HepG2 (cell line): Measurements from ENCODE around the gene SLFN12L. TPM values are rescaled to one million over a fixed set of nuclear protein-coding genes. Genes with fewer than 3 reads are reported as not detected.

ENCODE experiments used
- ATAC-seq: fragments of 200-7000 bp; cut with Tn5 transposase; 3 replicates; pipeline ENCODE4 v1.9.1; 2020; ENCODE audit warnings: mild to moderate bottlenecking, moderate library complexity
- BruUV-seq: library from RNA; stranded (reverse); fragments of 400-500 nt; replicated peaks from 2 replicates; lab custom pipeline; 2021; lab: Mats Ljungman, UMichigan
- CTCF ChIA-PET: fragments of 300-600 bp; formaldehyde crosslinking; extraction: SDS; loops from one replicate; lab custom pipeline; 2021; ENCODE audit warnings: low total read pairs, inconsistent platforms, low intra/inter-chr PET ratio; lab: Yijun Ruan, JAX
- POLR2A ChIA-PET: fragments of 350-600 bp; sonication (Branson Sonifier 250); formaldehyde crosslinking; loops from one replicate; lab custom pipeline; 2020; ENCODE audit warnings: antibody characterized with exemption, inconsistent platforms; lab: Yijun Ruan, JAX
- DNase-seq: peaks from one replicate; pipeline ENCODE4 v3.0.0-alpha.2; 2015; ENCODE audit warnings: low spot score
- FAIRE-seq: peaks from 3 replicates; lab custom pipeline; 2011; peaks lifted over from hg19 to GRCh38; lab: Jason Lieb, UNC
- H2AFZ ChIP-seq: one replicate; pipeline ENCODE4 v1.6.1; 2011; ENCODE audit warnings: low read length, inconsistent platforms
- H3K27ac ChIP-seq: fragments of 300-600 bp; 3 replicates; pipeline ENCODE4 v1.8.0; 2011; ENCODE audit warnings: mixed run types, mild to moderate bottlenecking, mixed read lengths, low read length, inconsistent platforms; ENCODE audit not compliant: insufficient read depth; ENCODE audit errors: extremely low read length
- H3K27me3 ChIP-seq, 2 experiments: fragments of 200-600 bp in 1 of 2; 2 replicates in 1 of 2; 3 replicates in 1 of 2; pipeline versions ENCODE4 v1.6.0 to v1.8.0; 2011; ENCODE audit warnings: low read length in 2 of 2, mild to moderate bottlenecking in 2 of 2, moderate library complexity in 2 of 2, inconsistent platforms in 1 of 2; ENCODE audit not compliant: insufficient read depth in 2 of 2, control insufficient read depth in 1 of 2
- H3K36me3 ChIP-seq, 2 experiments: fragments of 200-600 bp in 1 of 2; replicated peaks in 1 of 2; 2 replicates in 1 of 2; 3 replicates in 1 of 2; pipeline versions ENCODE4 v1.5.1 to v1.8.0; 2011; ENCODE audit warnings: low read length in 2 of 2, inconsistent platforms in 1 of 2; ENCODE audit not compliant: insufficient read depth in 2 of 2, control insufficient read depth in 1 of 2
- H3K4me1 ChIP-seq: 2 replicates; pipeline ENCODE4 v1.5.1; 2012; ENCODE audit warnings: low read length, inconsistent platforms; ENCODE audit not compliant: insufficient read depth
- H3K4me2 ChIP-seq: 2 replicates; pipeline ENCODE4 v1.6.0; 2011; ENCODE audit warnings: low read depth, low read length, inconsistent platforms
- H3K4me3 ChIP-seq, 3 experiments: fragments of 200-600 bp in 1 of 3; sonication (generic), shearing (Covaris generic) in 1 of 3; replicated peaks in 1 of 3; 2 replicates each; pipeline ENCODE4 v1.5.1; 2011 to 2016; ENCODE audit warnings: low read length in 3 of 3, inconsistent platforms in 2 of 3, low read depth in 2 of 3, mild to moderate bottlenecking in 2 of 3, control low read depth in 1 of 3, mixed read lengths in 1 of 3; ENCODE audit not compliant: insufficient read depth in 1 of 3
- H3K79me2 ChIP-seq: one replicate; pipeline ENCODE4 v1.6.1; 2011; ENCODE audit warnings: low read length, inconsistent platforms; ENCODE audit not compliant: insufficient read depth
- H3K9ac ChIP-seq: 2 replicates; pipeline ENCODE4 v1.6.0; 2011; ENCODE audit warnings: mild to moderate bottlenecking, low read depth, low read length, inconsistent platforms; ENCODE audit not compliant: insufficient read depth
- H3K9me3 ChIP-seq: 2 replicates; pipeline ENCODE4 v1.5.1; 2012; ENCODE audit warnings: mild to moderate bottlenecking, low read length
- H4K20me1 ChIP-seq: 2 replicates; pipeline ENCODE4 v1.6.0; 2011; ENCODE audit warnings: inconsistent platforms, mild to moderate bottlenecking, low read length, moderate library complexity; ENCODE audit not compliant: insufficient read depth
- ATRX ChIP-seq: sonication (generic); formaldehyde crosslinking; IDR thresholded peaks from 2 replicates; pipeline ENCODE4 v1.4.0; 2020; ENCODE audit warnings: missing genetic modification reagents, borderline replicate concordance
- CSRNP2 ChIP-seq: sonication (generic); formaldehyde crosslinking; conservative IDR thresholded peaks from 2 replicates; pipeline ENCODE4 v1.8.0; 2022; ENCODE audit warnings: low read depth, missing genetic modification reagents
- HMG20B ChIP-seq: conservative IDR thresholded peaks from 2 replicates; pipeline ENCODE4 v1.6.1; 2016; ENCODE audit warnings: missing genetic modification reagents, missing compliant biosample characterization
- KDM4B ChIP-seq: sonication (generic); formaldehyde crosslinking; IDR thresholded peaks from 2 replicates; pipeline ENCODE4 v1.4.0; 2020; ENCODE audit warnings: missing genetic modification reagents
- MED8 ChIP-seq: sonication (generic); formaldehyde crosslinking; IDR thresholded peaks from 2 replicates; pipeline ENCODE4 v1.8.1; 2023; ENCODE audit warnings: mild to moderate bottlenecking, missing genetic modification reagents; ENCODE audit not compliant: insufficient replicate concordance
- NKX3-1 ChIP-seq: sonication (generic); formaldehyde crosslinking; IDR thresholded peaks from 2 replicates; pipeline ENCODE4 v1.5.0; 2020; ENCODE audit warnings: missing genetic modification reagents
- PAWR ChIP-seq: sonication (generic); formaldehyde crosslinking; IDR thresholded peaks from 2 replicates; pipeline ENCODE4 v1.4.0; 2020; ENCODE audit warnings: missing genetic modification reagents, mild to moderate bottlenecking, borderline replicate concordance
- PITX1 ChIP-seq: sonication (generic); formaldehyde crosslinking; IDR thresholded peaks from 2 replicates; pipeline ENCODE4 v1.5.1; 2020; ENCODE audit warnings: mild to moderate bottlenecking, missing genetic modification reagents
- PLRG1 ChIP-seq: fragments of 450-650 bp; conservative IDR thresholded peaks from 2 replicates; pipeline ENCODE4 v1.6.1; 2016
- SOX6 ChIP-seq, 2 experiments: fragments of 450-650 bp in 1 of 2; sonication (generic) in 1 of 2; formaldehyde crosslinking in 1 of 2; IDR thresholded peaks; 2 replicates each; pipeline versions ENCODE4 v1.4.0 to v1.6.1; 2017 to 2020; ENCODE audit warnings: antibody characterized with exemption in 1 of 2, mild to moderate bottlenecking in 1 of 2, missing genetic modification reagents in 1 of 2
- ZNF576 ChIP-seq: sonication (generic); formaldehyde crosslinking; IDR thresholded peaks from 2 replicates; pipeline ENCODE4 v1.4.0; 2020; ENCODE audit warnings: mild to moderate bottlenecking, missing genetic modification reagents
- ZNF652 ChIP-seq: IDR thresholded peaks from 2 replicates; pipeline ENCODE4 v1.6.1; 2016; ENCODE audit warnings: low read depth, borderline replicate concordance
- WGBS: methylation state at CpG from one replicate; pipeline ENCODE4 v1.1.6; 2017; ENCODE audit warnings: low lambda C conversion rate; 5-methylcytosine and 5-hydroxymethylcytosine counted together
- in situ Hi-C: cut with HindIII; loops from 2 replicates; pipeline ENCODE4 v1.10.0; 2017; ENCODE audit warnings: low pct_unique_long_range_greater_than_20kb; ENCODE audit not compliant: extremely low pct_ligation_motif_present
- intact Hi-C: fragments of 100-400 bp; cut with micrococcal nuclease; formaldehyde crosslinking; loops from one replicate; pipeline ENCODE4 v1.10.0; 2022; ENCODE audit not compliant: unreplicated experiment
- polyA plus RNA-seq, 8 experiments: library from polyadenylated mRNA; depleted of rRNA in 3 of 8; stranded (reverse) in 7 of 8; unstranded in 1 of 8; fragments of >200 nt; fragmentation: Illumina TruSeq in 4 of 8; extraction: Trizol in 4 of 8; gene quantifications; 2 replicates each; pipeline versions ENCODE4 v1.2.1 to v1.2.3, GENCODE V29; 2011 to 2016; ENCODE audit warnings: low read depth in 4 of 8, missing spikeins in 1 of 8, mixed read lengths in 1 of 8; ENCODE audit not compliant: insufficient read depth in 1 of 8
- total RNA-seq, 5 experiments: library from RNA; depleted of rRNA; stranded (reverse); fragments of >200 nt; fragmentation: Illumina TruSeq; extraction: Trizol; gene quantifications; 2 replicates each; pipeline ENCODE4 v1.2.3, GENCODE V29; 2016; ENCODE audit warnings: low read depth in 1 of 5
- TF ChIP-seq, protein P1 (sequence below): IDR thresholded peaks from 2 replicates; pipeline ENCODE4 v1.6.1; 2016; ENCODE audit warnings: missing biosample characterization, missing genetic modification reagents, low read depth
- TF ChIP-seq, protein P2 (sequence below): IDR thresholded peaks from 2 replicates; pipeline ENCODE4 v1.6.1; 2018; ENCODE audit warnings: missing genetic modification reagents, mild to moderate bottlenecking, missing compliant biosample characterization

Gene SLFN12L
- total and polyA plus RNA-seq, 2 of the 13 experiments (the other 11 are each of a cell fraction or from before 2014, with no cell fraction given), result not detected

GRCh38 chr17:35548978-35549377 lies 11.5 kb upstream of the SLFN12L start:
- no peak for ATAC-seq
- DNase-seq, result no peak
- TF ChIP-seq PAWR (CRISPR knock-in tag) (no peak), NKX3-1 (CRISPR knock-in tag) (no peak), ATRX (CRISPR knock-in tag) (no peak), MED8 (CRISPR knock-in tag) (no peak), PLRG1 (no peak)
- no peak overlapping the region for H3K4me2 ChIP-seq
- H4K20me1 ChIP-seq, result no peaks in the 10 kb centered on the region
- no peak overlapping the region for H3K9ac ChIP-seq
- no peak for FAIRE-seq
- no peaks in the 10 kb centered on the region for H3K79me2 ChIP-seq
- ChIA-PET CTCF (no interaction called here), POLR2A (no interaction called here)
- intact Hi-C loops (no loop called here), in situ Hi-C loops (loop anchor here (25.0 kb wide), 1 partner anchor 1137 kb away; no protein-coding TSS in a partner anchor)
- no TSS peak for BruUV-seq
- no peak overlapping the region for H2AFZ ChIP-seq
- WGBS, result 0% methylated on average over 1 of the region's 1 CpG
- peaks cover 1 to 6% of the 10 kb centered on the region in 2 experiments; a peak in 1 of 5 replicates for H3K27me3 ChIP-seq
- no peak overlapping the region for H3K4me3 ChIP-seq
- no peaks in the 10 kb centered on the region for H3K4me1 ChIP-seq
- H3K27ac ChIP-seq, result no peak overlapping the region
- H3K9me3 ChIP-seq, result no peaks in the 10 kb centered on the region
- H3K36me3 ChIP-seq, result no peaks in the 10 kb centered on the region

- Histone ChIP-seq H3K27ac (no peak overlapping the region), H3K27me3 (peaks cover 0 to 6% of the 10 kb centered on the region in 2 experiments; a peak in 1 of 5 replicates), H4K20me1 (no peaks in the 10 kb centered on the region), H3K9ac (no peak overlapping the region), H3K79me2 (no peaks in the 10 kb centered on the region), H2AFZ (no peak overlapping the region), H3K9me3 (no peaks in the 10 kb centered on the region), H3K4me2 (no peak overlapping the region), H3K36me3 (no peaks in the 10 kb centered on the region), H3K4me1 (no peaks in the 10 kb centered on the region), H3K4me3 (no peak overlapping the region)
- POLR2A ChIA-PET, result no interaction called here
- FAIRE-seq (no peak), ATAC-seq (no peak), DNase-seq (no peak)
- 3% methylated on average over 8 of the region's 8 CpGs for WGBS
- intact Hi-C loops (no loop called here), in situ Hi-C loops (loop anchor here (25.0 kb wide), 1 partner anchor 1136 kb away; no protein-coding TSS in a partner anchor)
- CTCF ChIA-PET, result no interaction called here
- BruUV-seq, result no TSS peak
- TF ChIP-seq ZNF652 (no peak), KDM4B (CRISPR knock-in tag) (no peak), HMG20B (CRISPR knock-in tag) (no peak), CSRNP2 (CRISPR knock-in tag) (no peak), ZNF576 (CRISPR knock-in tag) (no peak), SOX6 (IDR thresholded peaks at IDR 0.05) (no peak), SOX6 (CRISPR knock-in tag; IDR thresholded peaks at IDR 0.05) (no peak), PITX1 (CRISPR knock-in tag) (no peak)
- TF ChIP-seq, protein P1, sequence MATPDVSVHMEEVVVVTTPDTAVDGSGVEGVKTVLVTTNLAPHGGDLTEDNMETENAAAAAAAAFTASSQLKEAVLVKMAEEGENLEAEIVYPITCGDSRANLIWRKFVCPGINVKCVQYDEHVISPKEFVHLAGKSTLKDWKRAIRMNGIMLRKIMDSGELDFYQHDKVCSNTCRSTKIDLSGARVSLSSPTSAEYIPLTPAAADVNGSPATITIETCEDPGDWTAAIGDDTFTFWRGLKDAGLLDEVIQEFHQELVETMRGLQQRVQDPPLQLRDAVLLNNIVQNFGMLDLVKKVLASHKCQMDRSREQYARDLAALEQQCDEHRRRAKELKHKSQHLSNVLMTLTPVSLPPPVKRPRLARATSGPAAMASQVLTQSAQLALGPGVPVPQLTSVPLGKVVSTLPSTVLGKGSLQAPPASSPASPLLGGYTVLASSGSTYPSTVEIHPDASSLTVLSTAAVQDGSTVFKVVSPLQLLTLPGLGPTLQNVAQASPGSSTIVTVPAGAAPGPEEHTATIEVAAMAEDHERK, result no peak
- TF ChIP-seq, protein P2, sequence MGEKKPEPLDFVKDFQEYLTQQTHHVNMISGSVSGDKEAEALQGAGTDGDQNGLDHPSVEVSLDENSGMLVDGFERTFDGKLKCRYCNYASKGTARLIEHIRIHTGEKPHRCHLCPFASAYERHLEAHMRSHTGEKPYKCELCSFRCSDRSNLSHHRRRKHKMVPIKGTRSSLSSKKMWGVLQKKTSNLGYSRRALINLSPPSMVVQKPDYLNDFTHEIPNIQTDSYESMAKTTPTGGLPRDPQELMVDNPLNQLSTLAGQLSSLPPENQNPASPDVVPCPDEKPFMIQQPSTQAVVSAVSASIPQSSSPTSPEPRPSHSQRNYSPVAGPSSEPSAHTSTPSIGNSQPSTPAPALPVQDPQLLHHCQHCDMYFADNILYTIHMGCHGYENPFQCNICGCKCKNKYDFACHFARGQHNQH (CRISPR knock-in tag), result no peak
Observed at GRCh38 chr17:35548208-35548810, 10.8 kb upstream of the SLFN12L start.
